IMR-90 (cell line): ENCODE data around the gene PHOX2A. TPM values are rescaled to one million over a fixed set of nuclear protein-coding genes. Genes with fewer than 3 reads are reported as not detected.

Experiments
- ATAC-seq: fragments of 200-7000 bp; cut with Tn5 transposase; 2 replicates; pipeline ENCODE4 v1.9.1; 2020; ENCODE audit warnings: low read depth, mild to moderate bottlenecking, moderate library complexity
- BruUV-seq: library from RNA; stranded (reverse); fragments of 400-500 nt; replicated peaks from 2 replicates; lab custom pipeline; 2021; lab: Mats Ljungman, UMichigan
- CTCF ChIA-PET: fragments of 300-600 bp; formaldehyde crosslinking; extraction: SDS; loops from one replicate; lab custom pipeline; 2021; ENCODE audit warnings: antibody characterized with exemption; lab: Yijun Ruan, JAX
- POLR2A ChIA-PET: fragments of 300-600 bp; sonication (Branson Sonifier 250); formaldehyde crosslinking; loops from one replicate; lab custom pipeline; 2022; ENCODE audit warnings: antibody characterized with exemption; ENCODE audit not compliant: unreplicated experiment; lab: Charles Lee
- DNase-seq: peaks from one replicate; pipeline ENCODE4 v3.0.0; 2013
- H2AFZ ChIP-seq: replicated peaks from 2 replicates; pipeline ENCODE3; 2013; ENCODE audit warnings: low read length, mild to moderate bottlenecking; ENCODE audit not compliant: poor library complexity
- H2AK5ac ChIP-seq: 2 replicates; pipeline ENCODE4 v1.6.1; 2013; ENCODE audit warnings: low read depth, low read length, inconsistent platforms
- H2AK9ac ChIP-seq: replicated peaks from 2 replicates; pipeline ENCODE3; 2013; ENCODE audit warnings: mild to moderate bottlenecking, low read depth, low read length, moderate library complexity; ENCODE audit not compliant: poor library complexity
- H2BK120ac ChIP-seq: 2 replicates; pipeline ENCODE4 v1.6.1; 2013; ENCODE audit warnings: low read depth, low read length, inconsistent platforms
- H2BK15ac ChIP-seq: 3 replicates; pipeline ENCODE4 v1.6.1; 2013; ENCODE audit warnings: low read depth, low read length, inconsistent platforms
- H2BK20ac ChIP-seq: 2 replicates; pipeline ENCODE4 v1.6.1; 2013; ENCODE audit warnings: low read depth, mild to moderate bottlenecking, inconsistent platforms, low read length, moderate library complexity
- H2BK5ac ChIP-seq: 2 replicates; pipeline ENCODE4 v1.6.1; 2013; ENCODE audit warnings: mild to moderate bottlenecking, low read depth, low read length, inconsistent platforms; ENCODE audit not compliant: poor library complexity, severe bottlenecking
- H3K14ac ChIP-seq: replicated peaks from 2 replicates; pipeline ENCODE4 v1.6.1; 2013; ENCODE audit warnings: low read depth, low read length, inconsistent platforms
- H3K18ac ChIP-seq: 2 replicates; pipeline ENCODE4 v1.6.1; 2013; ENCODE audit warnings: low read depth, low read length, control low read depth
- H3K23ac ChIP-seq: 2 replicates; pipeline ENCODE4 v1.6.1; 2013; ENCODE audit warnings: low read depth, low read length, inconsistent platforms
- H3K27ac ChIP-seq: 2 replicates; pipeline ENCODE4 v1.5.1; 2013; ENCODE audit warnings: mild to moderate bottlenecking, control low read depth, low read length; ENCODE audit not compliant: insufficient read depth
- H3K27me3 ChIP-seq: 2 replicates; pipeline ENCODE4 v1.6.1; 2013; ENCODE audit warnings: low read length; ENCODE audit not compliant: control insufficient read depth, insufficient read depth
- H3K36me3 ChIP-seq: 2 replicates; pipeline ENCODE4 v1.6.1; 2013; ENCODE audit warnings: low read length, mixed read lengths; ENCODE audit not compliant: control insufficient read depth, insufficient read depth
- H3K4ac ChIP-seq: 2 replicates; pipeline ENCODE4 v1.6.1; 2013; ENCODE audit warnings: low read depth, low read length, inconsistent platforms
- H3K4me1 ChIP-seq: 2 replicates; pipeline ENCODE4 v1.6.1; 2013; ENCODE audit warnings: low read length, mixed read lengths; ENCODE audit not compliant: control insufficient read depth, insufficient read depth
- H3K4me2 ChIP-seq: 2 replicates; pipeline ENCODE4 v1.6.1; 2013; ENCODE audit warnings: low read depth, mild to moderate bottlenecking, control low read depth, low read length, moderate library complexity
- H3K4me3 ChIP-seq: 2 replicates; pipeline ENCODE4 v1.5.1; 2013; ENCODE audit warnings: low read depth, mild to moderate bottlenecking, control low read depth, low read length, moderate library complexity; ENCODE audit not compliant: insufficient read depth
- H3K56ac ChIP-seq: 2 replicates; pipeline ENCODE4 v1.6.1; 2013; ENCODE audit warnings: low read length, inconsistent platforms; ENCODE audit not compliant: insufficient read depth; ENCODE audit errors: extremely low read depth
- H3K79me1 ChIP-seq, 2 experiments: 2 replicates each; pipeline ENCODE4 v1.6.1; 2013; ENCODE audit warnings: low read length in 2 of 2, inconsistent platforms in 1 of 2, low read depth in 1 of 2
- H3K9ac ChIP-seq: 2 replicates; pipeline ENCODE4 v1.6.1; 2013; ENCODE audit warnings: low read depth, low read length, control low read depth
- H3K9me1 ChIP-seq: 2 replicates; pipeline ENCODE4 v1.6.1; 2013; ENCODE audit warnings: low read length, inconsistent platforms; ENCODE audit not compliant: insufficient read depth
- H3K9me3 ChIP-seq: 2 replicates; pipeline ENCODE4 v1.6.1; 2013; ENCODE audit warnings: low read length; ENCODE audit not compliant: control insufficient read depth, insufficient read depth
- H4K20me1 ChIP-seq: 2 replicates; pipeline ENCODE4 v1.6.1; 2013; ENCODE audit warnings: low read length, inconsistent platforms; ENCODE audit not compliant: insufficient read depth
- H4K5ac ChIP-seq: 2 replicates; pipeline ENCODE4 v1.6.1; 2013; ENCODE audit warnings: mild to moderate bottlenecking, low read depth, low read length, control low read depth
- H4K8ac ChIP-seq, 2 experiments: 2 replicates each; pipeline ENCODE4 v1.6.1; 2013; ENCODE audit warnings: low read depth in 2 of 2, low read length in 2 of 2, control low read depth in 1 of 2, inconsistent platforms in 1 of 2
- H4K91ac ChIP-seq: 2 replicates; pipeline ENCODE4 v1.6.1; 2013; ENCODE audit warnings: low read depth, low read length, inconsistent platforms; ENCODE audit not compliant: insufficient read depth
- CEBPB ChIP-seq: IDR thresholded peaks from 2 replicates; pipeline ENCODE4 v1.6.1; 2012; ENCODE audit warnings: low read depth, low read length, improper control_type of control experiment
- CTCF ChIP-seq: conservative IDR thresholded peaks from 2 replicates; pipeline ENCODE4 v1.5.1; 2012; ENCODE audit warnings: mild to moderate bottlenecking, low read depth, low read length, improper control_type of control experiment
- ELK1 ChIP-seq: fragments of 150-350 bp; IDR thresholded peaks from 2 replicates; pipeline ENCODE4 v1.6.1; 2016; ENCODE audit warnings: low read depth, mild to moderate bottlenecking, low read length, moderate library complexity, borderline replicate concordance
- FOS ChIP-seq: fragments of 150-350 bp; IDR thresholded peaks from 2 replicates; pipeline ENCODE4 v1.6.1; 2016; ENCODE audit warnings: low read depth, low read length
- MAFK ChIP-seq: IDR thresholded peaks from 2 replicates; pipeline ENCODE4 v1.6.1; 2012; ENCODE audit warnings: low read depth, low read length, improper control_type of control experiment
- MXI1 ChIP-seq: IDR thresholded peaks from 2 replicates; pipeline ENCODE4 v1.6.1; 2012; ENCODE audit warnings: low read depth, mild to moderate bottlenecking, low read length, moderate library complexity, borderline replicate concordance
- NFE2L2 ChIP-seq: fragments of 150-350 bp; IDR thresholded peaks from 2 replicates; pipeline ENCODE4 v1.6.1; 2016; ENCODE audit warnings: low read depth, mild to moderate bottlenecking, low read length
- POLR2A ChIP-seq: IDR thresholded peaks from 2 replicates; pipeline ENCODE4 v1.6.1; 2012; ENCODE audit warnings: mild to moderate bottlenecking, low read depth, low read length
- RFX5 ChIP-seq: IDR thresholded peaks from 2 replicates; pipeline ENCODE4 v1.8.0; 2012; ENCODE audit warnings: low read depth, mild to moderate bottlenecking, low read length, moderate library complexity
- USF2 ChIP-seq: fragments of 150-350 bp; IDR thresholded peaks from 2 replicates; pipeline ENCODE4 v1.6.1; 2017; ENCODE audit warnings: mild to moderate bottlenecking, antibody characterized with exemption, low read length, low read depth
- WGBS, 2 experiments: methylation state at CpG; one replicate each; pipeline versions ENCODE4 v1.1.5 to v1.1.7; 2013; ENCODE audit warnings: missing lambda C conversion rate in 2 of 2; ENCODE audit not compliant: insufficient read length in 1 of 2; ENCODE audit errors: extremely low coverage in 2 of 2; 5-methylcytosine and 5-hydroxymethylcytosine counted together
- dilution Hi-C: fragments of 300-500 bp; cut with HindIII; formaldehyde crosslinking; loops from one replicate; pipeline ENCODE4 v1.14.3; 2018; ENCODE audit warnings: low sequenced_read_pairs; ENCODE audit not compliant: unreplicated experiment
- in situ Hi-C: fragments of 300-500 bp; cut with MboI; formaldehyde crosslinking; loops from 3 replicates; pipeline ENCODE4 v1.14.3; 2019; ENCODE audit warnings: low sequenced_read_pairs, inconsistent platforms, mixed read lengths
- intact Hi-C: fragments of 100-400 bp; cut with micrococcal nuclease; formaldehyde crosslinking; loops from 2 replicates; pipeline ENCODE4 v1.10.0; 2022
- polyA plus RNA-seq, 3 experiments: library from polyadenylated mRNA; depleted of rRNA; stranded (reverse); fragments of >200 nt; gene quantifications; 2 replicates each; pipeline ENCODE4 v1.2.3, GENCODE V29; 2012; ENCODE audit warnings: low replicate concordance in 1 of 3
- total RNA-seq: library from RNA; depleted of rRNA; stranded (reverse); fragments of >200 nt; gene quantifications from 2 replicates; pipeline ENCODE4 v1.2.3, GENCODE V29; 2012

Gene PHOX2A
- total and polyA plus RNA-seq, 2 of the 4 experiments (the other 2 are of a cell fraction), result not detected

- no peak overlapping the region for H4K5ac ChIP-seq
- intact Hi-C loops, result no loop called here
- ChIA-PET CTCF (no interaction called here), POLR2A (interaction anchor here (0.6 kb wide), 1 partner anchor 30 kb away, joined by 3 read pairs; no protein-coding TSS in a partner anchor)
- H3K4me3 ChIP-seq, result no peak overlapping the region
- H3K14ac ChIP-seq, result no peak overlapping the region
- in situ Hi-C loops, result no loop called here
- H3K4ac ChIP-seq, result no peak overlapping the region
- no peak overlapping the region for H3K18ac ChIP-seq
- no peak overlapping the region for H4K8ac ChIP-seq
- H3K27me3 ChIP-seq, result peaks cover 65% of the 10 kb centered on the region
- H2BK5ac ChIP-seq, result no peak overlapping the region
- H4K91ac ChIP-seq, result no peak overlapping the region
- H3K4me1 ChIP-seq, result peaks cover 2% of the 10 kb centered on the region; the same call in 1 of the 2 replicates
- H2BK15ac ChIP-seq, result no peak overlapping the region
- H2AFZ ChIP-seq, result no peak overlapping the region
- no peaks in the 10 kb centered on the region for H3K9me1 ChIP-seq
- H2AK5ac ChIP-seq, result no peak overlapping the region
- H3K79me1 ChIP-seq, result no peaks in the 10 kb centered on the region; a peak in 1 of 4 replicates
- no TSS peak for BruUV-seq
- peaks cover 7% of the 10 kb centered on the region for H3K9me3 ChIP-seq
- no peak overlapping the region for H3K4me2 ChIP-seq
- ATAC-seq, result no peak
- TF ChIP-seq MXI1 (no peak), POLR2A (no peak), FOS (no peak), ELK1 (no peak), RFX5 (no peak), CEBPB (no peak), MAFK (no peak), NFE2L2 (no peak), CTCF (no peak), USF2 (no peak)
- dilution Hi-C loops, result no loop called here
- H2BK20ac ChIP-seq, result no peak overlapping the region
- DNase-seq, result no peak
- no peak overlapping the region for H3K23ac ChIP-seq
- H2AK9ac ChIP-seq, result no peak overlapping the region
- H3K9ac ChIP-seq, result no peak overlapping the region
- H4K20me1 ChIP-seq, result peaks cover 23% of the 10 kb centered on the region
- WGBS, 2 experiments, result 68 to 100% methylated on average over 1 to 2 of the region's 2 CpGs
- no peak overlapping the region for H3K27ac ChIP-seq
- no peak overlapping the region for H2BK120ac ChIP-seq
- peaks cover 11% of the 10 kb centered on the region for H3K36me3 ChIP-seq
- H3K56ac ChIP-seq, result no peak overlapping the region
These were observed 1.8 kb downstream of the PHOX2A start for GRCh38 chr11:72242141-72242540.
